ENCODE results near the gene POC5. TPM values are rescaled to one million over a fixed set of nuclear protein-coding genes. Genes with fewer than 3 reads are reported as not detected.

Gene POC5
- total RNA-seq, 1 experiment from 2014 or later, result 14.8 TPM

DNA sequence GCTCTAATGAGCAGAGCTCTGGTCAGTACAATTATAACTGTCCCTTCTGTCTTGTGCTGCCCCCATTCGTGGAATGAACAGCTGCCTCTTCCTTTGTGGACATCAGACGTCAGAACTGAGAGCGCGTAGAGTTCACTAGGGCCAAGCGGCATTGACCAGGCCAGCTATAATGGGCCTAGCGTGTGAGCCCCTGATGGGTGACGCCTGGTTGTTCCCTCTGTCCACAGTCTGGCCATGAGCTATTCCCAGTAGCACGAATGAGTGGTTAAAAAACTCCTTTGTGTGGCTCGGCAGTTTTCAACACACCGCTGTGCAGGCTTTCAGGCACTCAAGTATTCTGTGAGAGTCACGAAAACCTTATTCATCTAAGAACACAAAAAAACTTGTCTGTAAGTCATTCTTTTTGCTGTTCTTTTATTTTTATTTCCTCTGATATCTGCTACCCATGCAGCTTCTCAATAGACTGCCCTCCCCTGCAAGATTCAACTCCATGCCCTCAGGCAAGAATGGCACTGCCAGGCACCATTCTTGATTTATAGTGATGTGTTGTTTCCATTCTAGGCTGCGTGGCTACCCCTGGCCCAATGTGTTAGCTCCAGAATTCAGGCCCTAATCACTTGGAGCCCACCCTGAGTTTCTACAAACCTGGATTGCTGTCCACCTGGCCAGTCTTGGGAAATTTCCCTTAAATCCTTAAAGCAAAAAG, 53.5 kb downstream of the POC5 start:
- no TSS peak for BruUV-seq (replicated peaks)
- no peaks in the 10 kb centered on the region for H3K4me1 ChIP-seq (ENCODE audit: control insufficient read depth in 1 of 2, insufficient read depth in 2 of 2, low read length in 2 of 2)
- H3K4me2 ChIP-seq (ENCODE audit: low read length), result no peak overlapping the region
- no peak overlapping the region for H2AFZ ChIP-seq (ENCODE audit: low read depth, low read length, poor library complexity, severe bottlenecking)
- no peaks in the 10 kb centered on the region for H3K79me2 ChIP-seq (ENCODE audit: insufficient read depth, low read length)
- H3K4me3 ChIP-seq (replicated peaks in 1 of 2; ENCODE audit: low read depth in 1 of 2, low read length in 2 of 2), result no peak overlapping the region
- TF ChIP-seq, protein P1, sequence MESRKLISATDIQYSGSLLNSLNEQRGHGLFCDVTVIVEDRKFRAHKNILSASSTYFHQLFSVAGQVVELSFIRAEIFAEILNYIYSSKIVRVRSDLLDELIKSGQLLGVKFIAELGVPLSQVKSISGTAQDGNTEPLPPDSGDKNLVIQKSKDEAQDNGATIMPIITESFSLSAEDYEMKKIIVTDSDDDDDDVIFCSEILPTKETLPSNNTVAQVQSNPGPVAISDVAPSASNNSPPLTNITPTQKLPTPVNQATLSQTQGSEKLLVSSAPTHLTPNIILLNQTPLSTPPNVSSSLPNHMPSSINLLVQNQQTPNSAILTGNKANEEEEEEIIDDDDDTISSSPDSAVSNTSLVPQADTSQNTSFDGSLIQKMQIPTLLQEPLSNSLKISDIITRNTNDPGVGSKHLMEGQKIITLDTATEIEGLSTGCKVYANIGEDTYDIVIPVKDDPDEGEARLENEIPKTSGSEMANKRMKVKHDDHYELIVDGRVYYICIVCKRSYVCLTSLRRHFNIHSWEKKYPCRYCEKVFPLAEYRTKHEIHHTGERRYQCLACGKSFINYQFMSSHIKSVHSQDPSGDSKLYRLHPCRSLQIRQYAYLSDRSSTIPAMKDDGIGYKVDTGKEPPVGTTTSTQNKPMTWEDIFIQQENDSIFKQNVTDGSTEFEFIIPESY (IDR thresholded peaks at IDR 0.05; ENCODE audit: extremely low read depth, insufficient replicate concordance, low read length), result no peak
- TF ChIP-seq, protein P2, sequence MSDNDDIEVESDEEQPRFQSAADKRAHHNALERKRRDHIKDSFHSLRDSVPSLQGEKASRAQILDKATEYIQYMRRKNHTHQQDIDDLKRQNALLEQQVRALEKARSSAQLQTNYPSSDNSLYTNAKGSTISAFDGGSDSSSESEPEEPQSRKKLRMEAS (IDR thresholded peaks at IDR 0.05), result no peak
- no peak for TF ChIP-seq EGR1 (IDR thresholded peaks at IDR 0.05; ENCODE audit: low read depth)
- no peak for ATAC-seq
- ChIA-PET CTCF (interaction anchor here (0.9 kb wide), 1 partner anchor 17 kb away, joined by 3 read pairs; no protein-coding TSS in a partner anchor), RAD21 (ENCODE audit: low non-redundant PET in 1 of 2, low total read pairs in 2 of 2, uncharacterized antibody in 2 of 2, unreplicated experiment in 2 of 2) (no interaction called here), POLR2A (no interaction called here)
- no peaks in the 10 kb centered on the region for H3K36me3 ChIP-seq (ENCODE audit: control insufficient read depth in 1 of 2, insufficient read depth in 2 of 2, low read length in 2 of 2)
- DNase-seq (ENCODE audit: low read depth, low spot score), result no peak
- no peak overlapping the region for H3K9ac ChIP-seq (ENCODE audit: low read length)
- intact Hi-C loops (cut with micrococcal nuclease), result no loop called here
- H3K27ac ChIP-seq (ENCODE audit: low read depth, low read length), result no peak overlapping the region
- H3K9me3 ChIP-seq (ENCODE audit: control insufficient read depth in 1 of 2, insufficient read depth in 1 of 2, low read depth in 1 of 2, low read length in 2 of 2), result no peaks in the 10 kb centered on the region
- H4K20me1 ChIP-seq (ENCODE audit: insufficient read depth), result no peaks in the 10 kb centered on the region
- H3K9me2 ChIP-seq (ENCODE audit: insufficient read depth), result no peaks in the 10 kb centered on the region
- no peaks in the 10 kb centered on the region for H3K27me3 ChIP-seq (ENCODE audit: insufficient read depth, low read length)

DNA sequence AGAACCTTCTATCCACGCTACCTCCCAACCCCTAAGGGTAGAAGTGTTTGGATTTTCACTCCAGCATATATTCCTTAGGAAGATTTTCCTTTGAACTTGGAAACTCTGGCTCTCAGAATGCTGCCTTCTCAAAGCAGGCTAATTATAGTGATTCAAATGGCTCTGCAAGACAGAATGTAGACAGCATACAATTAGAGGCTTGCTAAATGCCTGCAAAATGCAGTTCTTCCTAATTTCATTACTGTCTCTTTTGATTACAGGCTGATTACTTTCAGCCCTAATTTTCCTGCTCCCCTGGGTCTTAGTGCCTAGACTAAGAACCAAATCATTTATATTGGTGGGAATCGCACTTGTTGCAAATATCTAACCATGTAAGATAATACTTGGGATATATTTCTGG, 55.2 kb downstream of the POC5 start:
- Histone ChIP-seq H3K36me3 (ENCODE audit: control insufficient read depth in 1 of 2, insufficient read depth in 2 of 2, low read length in 2 of 2) (no peaks in the 10 kb centered on the region), H3K9me3 (ENCODE audit: control insufficient read depth in 1 of 2, insufficient read depth in 1 of 2, low read depth in 1 of 2, low read length in 2 of 2) (no peaks in the 10 kb centered on the region), H3K79me2 (ENCODE audit: insufficient read depth, low read length) (no peaks in the 10 kb centered on the region), H3K27me3 (ENCODE audit: insufficient read depth, low read length) (no peaks in the 10 kb centered on the region), H3K9me2 (ENCODE audit: insufficient read depth) (no peaks in the 10 kb centered on the region), H2AFZ (ENCODE audit: low read depth, low read length, poor library complexity, severe bottlenecking) (no peak overlapping the region), H3K4me1 (ENCODE audit: control insufficient read depth in 1 of 2, insufficient read depth in 2 of 2, low read length in 2 of 2) (no peaks in the 10 kb centered on the region), H3K4me3 (replicated peaks in 1 of 2; ENCODE audit: low read depth in 1 of 2, low read length in 2 of 2) (no peak overlapping the region), H3K27ac (ENCODE audit: low read depth, low read length) (no peak overlapping the region), H3K9ac (ENCODE audit: low read length) (no peak overlapping the region), H4K20me1 (ENCODE audit: insufficient read depth) (no peaks in the 10 kb centered on the region), H3K4me2 (ENCODE audit: low read length) (no peak overlapping the region)
- CTCF ChIA-PET, result interaction anchor here (0.7 kb wide), 1 partner anchor 15 kb away, joined by 3 read pairs; no protein-coding TSS in a partner anchor
- no peak for ATAC-seq
- TF ChIP-seq, protein P3, sequence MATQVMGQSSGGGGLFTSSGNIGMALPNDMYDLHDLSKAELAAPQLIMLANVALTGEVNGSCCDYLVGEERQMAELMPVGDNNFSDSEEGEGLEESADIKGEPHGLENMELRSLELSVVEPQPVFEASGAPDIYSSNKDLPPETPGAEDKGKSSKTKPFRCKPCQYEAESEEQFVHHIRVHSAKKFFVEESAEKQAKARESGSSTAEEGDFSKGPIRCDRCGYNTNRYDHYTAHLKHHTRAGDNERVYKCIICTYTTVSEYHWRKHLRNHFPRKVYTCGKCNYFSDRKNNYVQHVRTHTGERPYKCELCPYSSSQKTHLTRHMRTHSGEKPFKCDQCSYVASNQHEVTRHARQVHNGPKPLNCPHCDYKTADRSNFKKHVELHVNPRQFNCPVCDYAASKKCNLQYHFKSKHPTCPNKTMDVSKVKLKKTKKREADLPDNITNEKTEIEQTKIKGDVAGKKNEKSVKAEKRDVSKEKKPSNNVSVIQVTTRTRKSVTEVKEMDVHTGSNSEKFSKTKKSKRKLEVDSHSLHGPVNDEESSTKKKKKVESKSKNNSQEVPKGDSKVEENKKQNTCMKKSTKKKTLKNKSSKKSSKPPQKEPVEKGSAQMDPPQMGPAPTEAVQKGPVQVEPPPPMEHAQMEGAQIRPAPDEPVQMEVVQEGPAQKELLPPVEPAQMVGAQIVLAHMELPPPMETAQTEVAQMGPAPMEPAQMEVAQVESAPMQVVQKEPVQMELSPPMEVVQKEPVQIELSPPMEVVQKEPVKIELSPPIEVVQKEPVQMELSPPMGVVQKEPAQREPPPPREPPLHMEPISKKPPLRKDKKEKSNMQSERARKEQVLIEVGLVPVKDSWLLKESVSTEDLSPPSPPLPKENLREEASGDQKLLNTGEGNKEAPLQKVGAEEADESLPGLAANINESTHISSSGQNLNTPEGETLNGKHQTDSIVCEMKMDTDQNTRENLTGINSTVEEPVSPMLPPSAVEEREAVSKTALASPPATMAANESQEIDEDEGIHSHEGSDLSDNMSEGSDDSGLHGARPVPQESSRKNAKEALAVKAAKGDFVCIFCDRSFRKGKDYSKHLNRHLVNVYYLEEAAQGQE (IDR thresholded peaks at IDR 0.05; ENCODE audit: low read depth), result no peak
- TF ChIP-seq TCF7L2 (IDR thresholded peaks at IDR 0.05; ENCODE audit: borderline replicate concordance, extremely low read depth, insufficient read depth, insufficient read length), result no peak
- TF ChIP-seq, protein P2 (IDR thresholded peaks at IDR 0.05), result no peak
- TF ChIP-seq JUND (IDR thresholded peaks at IDR 0.05), result no peak
- TF ChIP-seq ELF1 (IDR thresholded peaks at IDR 0.05; ENCODE audit: borderline replicate concordance, low read depth), result no peak
- TF ChIP-seq CEBPB (IDR thresholded peaks at IDR 0.05; ENCODE audit: low read depth), result no peak
- TF ChIP-seq SRF (IDR thresholded peaks at IDR 0.05; ENCODE audit: low read depth), result no peak
- no peak for TF ChIP-seq YY1 (IDR thresholded peaks at IDR 0.05; ENCODE audit: extremely low read depth, insufficient replicate concordance, low read depth, low read length)
- TF ChIP-seq ZFX (IDR thresholded peaks at IDR 0.05), result no peak
- no peak for TF ChIP-seq EZH2 (IDR thresholded peaks at IDR 0.05)
- TF ChIP-seq CBX3 (IDR thresholded peaks at IDR 0.05; ENCODE audit: low read depth), result no peak
- TF ChIP-seq FOSL1 (IDR thresholded peaks at IDR 0.05; ENCODE audit: low read depth), result no peak
- POLR2A ChIA-PET, result no interaction called here
- intact Hi-C loops (cut with micrococcal nuclease), result no loop called here
- no TSS peak for BruUV-seq (replicated peaks)
- no peak for DNase-seq (ENCODE audit: low read depth, low spot score)
- RAD21 ChIA-PET (ENCODE audit: low non-redundant PET in 1 of 2, low total read pairs in 2 of 2, uncharacterized antibody in 2 of 2, unreplicated experiment in 2 of 2), result no interaction called here
